Mesendoderm (in vitro differentiated cells): ENCODE measurements around the gene PON3.

Experiments
- DNase-seq: peaks from one replicate; pipeline ENCODE4 v3.0.0; 2013
- H2AK5ac ChIP-seq: 2 replicates; pipeline ENCODE4 v1.6.1; 2013; ENCODE audit warnings: low read length, inconsistent platforms
- H2BK120ac ChIP-seq: 2 replicates; pipeline ENCODE4 v1.6.1; 2013; ENCODE audit warnings: low read depth, mild to moderate bottlenecking, low read length, moderate library complexity, mixed read lengths
- H2BK15ac ChIP-seq: replicated peaks from 2 replicates; pipeline ENCODE4 v1.6.1; 2013; ENCODE audit warnings: low read depth, mild to moderate bottlenecking, moderate library complexity
- H2BK5ac ChIP-seq: 2 replicates; pipeline ENCODE4 v1.6.1; 2013; ENCODE audit warnings: low read length, inconsistent platforms
- H3K18ac ChIP-seq: 2 replicates; pipeline ENCODE4 v1.6.1; 2013; ENCODE audit warnings: mild to moderate bottlenecking, low read length, mixed read lengths
- H3K23ac ChIP-seq: one replicate; pipeline ENCODE4 v1.6.1; 2013; ENCODE audit warnings: low read length
- H3K27ac ChIP-seq: 2 replicates; pipeline ENCODE4 v1.5.1; 2013; ENCODE audit warnings: low read depth, mild to moderate bottlenecking, inconsistent platforms, low read length, moderate library complexity
- H3K27me3 ChIP-seq: 2 replicates; pipeline ENCODE4 v1.6.1; 2013; ENCODE audit warnings: low read length, control low read depth, mild to moderate bottlenecking, inconsistent platforms; ENCODE audit not compliant: insufficient read depth, poor library complexity
- H3K36me3 ChIP-seq: 2 replicates; pipeline ENCODE4 v1.6.1; 2013; ENCODE audit warnings: low read length, inconsistent platforms; ENCODE audit not compliant: control insufficient read depth, insufficient read depth
- H3K4ac ChIP-seq: one replicate; pipeline ENCODE4 v1.6.1; 2013; ENCODE audit warnings: low read depth, mild to moderate bottlenecking, low read length, moderate library complexity
- H3K4me1 ChIP-seq: 2 replicates; pipeline ENCODE4 v1.6.1; 2013; ENCODE audit warnings: low read depth, low read length, inconsistent platforms; ENCODE audit not compliant: control insufficient read depth
- H3K4me2 ChIP-seq: 2 replicates; pipeline ENCODE4 v1.6.1; 2013; ENCODE audit warnings: low read length
- H3K4me3 ChIP-seq: 2 replicates; pipeline ENCODE4 v1.5.1; 2013; ENCODE audit warnings: mild to moderate bottlenecking, low read length
- H3K56ac ChIP-seq: one replicate; pipeline ENCODE4 v1.6.1; 2013; ENCODE audit warnings: low read length
- H3K79me1 ChIP-seq: 2 replicates; pipeline ENCODE4 v1.6.1; 2013; ENCODE audit warnings: low read length, inconsistent platforms
- H3K79me2 ChIP-seq: 2 replicates; pipeline ENCODE4 v1.6.1; 2013; ENCODE audit warnings: mild to moderate bottlenecking, low read length; ENCODE audit not compliant: control insufficient read depth, insufficient read depth
- H3K9ac ChIP-seq: 2 replicates; pipeline ENCODE4 v1.6.1; 2013; ENCODE audit warnings: low read length, inconsistent platforms
- H4K5ac ChIP-seq: one replicate; pipeline ENCODE4 v1.6.1; 2013; ENCODE audit warnings: low read length
- H4K8ac ChIP-seq: one replicate; pipeline ENCODE4 v1.6.1; 2013; ENCODE audit warnings: low read depth, mild to moderate bottlenecking, control low read depth, low read length, moderate library complexity
- WGBS: extraction: QIAGEN DNeasy Blood & Tissue Kit; methylation state at CpG from one replicate; pipeline ENCODE4 v1.1.7; 2013; ENCODE audit warnings: low lambda C conversion rate, missing lambda C conversion rate; ENCODE audit not compliant: insufficient coverage; ENCODE audit errors: extremely low coverage; 5-methylcytosine and 5-hydroxymethylcytosine counted together

The PON3 gene

GRCh38 chr7:95424716-95425115 lies 28.5 kb upstream of the PON3 start:
- Histone ChIP-seq H3K4me3 (no peak overlapping the region), H4K5ac (no peak overlapping the region), H3K23ac (no peak overlapping the region), H3K4me2 (no peak overlapping the region), H4K8ac (no peak overlapping the region), H3K9ac (no peak overlapping the region), H3K79me1 (peaks cover 8% of the 10 kb centered on the region), H2BK15ac (no peak overlapping the region), H3K27me3 (no peaks in the 10 kb centered on the region), H3K4ac (no peak overlapping the region), H2BK120ac (no peak overlapping the region), H3K56ac (no peak overlapping the region), H3K4me1 (peaks cover 4% of the 10 kb centered on the region), H3K36me3 (no peaks in the 10 kb centered on the region), H2BK5ac (no peak overlapping the region), H2AK5ac (no peak overlapping the region), H3K18ac (no peak overlapping the region), H3K27ac (no peak overlapping the region), H3K79me2 (peaks cover 2% of the 10 kb centered on the region)
- no peak for DNase-seq
- no CpG with 5 or more reads among the region's 1 CpG for WGBS

- H4K5ac ChIP-seq, result no peak overlapping the region
- no peak overlapping the region for H3K9ac ChIP-seq
- H3K27ac ChIP-seq, result no peak overlapping the region
- H3K4me1 ChIP-seq, result no peaks in the 10 kb centered on the region
- H3K79me1 ChIP-seq, result peaks cover 6% of the 10 kb centered on the region
- no peak overlapping the region for H4K8ac ChIP-seq
- no peak overlapping the region for H3K23ac ChIP-seq
- H3K36me3 ChIP-seq, result no peaks in the 10 kb centered on the region
- no peaks in the 10 kb centered on the region for H3K27me3 ChIP-seq
- H2BK5ac ChIP-seq, result no peak overlapping the region
- H3K18ac ChIP-seq, result no peak overlapping the region
- H2BK15ac ChIP-seq, result no peak overlapping the region
- H2BK120ac ChIP-seq, result no peak overlapping the region
- no peak overlapping the region for H3K4ac ChIP-seq
- H3K79me2 ChIP-seq, result peaks cover 2% of the 10 kb centered on the region
- H3K56ac ChIP-seq, result no peak overlapping the region
- no peak overlapping the region for H3K4me3 ChIP-seq
- no peak overlapping the region for H2AK5ac ChIP-seq
- DNase-seq, result no peak
- H3K4me2 ChIP-seq, result no peak overlapping the region
Measured at GRCh38 chr7:95421847-95422444, 25.8 kb upstream of the PON3 start.

GRCh38 chr7:95421000-95421846 lies 25.0 kb upstream of the PON3 start:
- Histone ChIP-seq H2AK5ac (no peak overlapping the region), H3K4me1 (no peaks in the 10 kb centered on the region), H2BK120ac (no peak overlapping the region), H4K5ac (no peak overlapping the region), H3K79me1 (peaks cover 6% of the 10 kb centered on the region), H2BK15ac (no peak overlapping the region), H3K36me3 (no peaks in the 10 kb centered on the region), H3K4ac (no peak overlapping the region), H3K27ac (no peak overlapping the region), H3K56ac (no peak overlapping the region), H2BK5ac (no peak overlapping the region), H3K4me3 (no peak overlapping the region), H3K79me2 (peaks cover 2% of the 10 kb centered on the region), H3K18ac (no peak overlapping the region), H3K4me2 (no peak overlapping the region), H3K23ac (no peak overlapping the region), H3K9ac (no peak overlapping the region), H4K8ac (no peak overlapping the region), H3K27me3 (no peaks in the 10 kb centered on the region)
- no peak for DNase-seq
- no CpG with 5 or more reads among the region's 2 CpGs for WGBS

- no peak overlapping the region for H3K4me3 ChIP-seq
- H4K8ac ChIP-seq, result no peak overlapping the region
- no peak overlapping the region for H2BK120ac ChIP-seq
- H2AK5ac ChIP-seq, result no peak overlapping the region
- WGBS, result no CpG with 5 or more reads among the region's 4 CpGs
- no peak overlapping the region for H3K4ac ChIP-seq
- H3K23ac ChIP-seq, result no peak overlapping the region
- no peak overlapping the region for H3K27ac ChIP-seq
- no peak for DNase-seq
- no peaks in the 10 kb centered on the region for H3K4me1 ChIP-seq
- no peaks in the 10 kb centered on the region for H3K79me2 ChIP-seq
- H2BK15ac ChIP-seq, result no peak overlapping the region
- no peaks in the 10 kb centered on the region for H3K27me3 ChIP-seq
- H3K18ac ChIP-seq, result no peak overlapping the region
- no peaks in the 10 kb centered on the region for H3K79me1 ChIP-seq
- H3K4me2 ChIP-seq, result no peak overlapping the region
- no peak overlapping the region for H4K5ac ChIP-seq
- no peak overlapping the region for H2BK5ac ChIP-seq
- peaks cover 2% of the 10 kb centered on the region for H3K36me3 ChIP-seq
- H3K9ac ChIP-seq, result no peak overlapping the region
- H3K56ac ChIP-seq, result no peak overlapping the region
Measured at GRCh38 chr7:95412075-95412474, 15.9 kb upstream of the PON3 start.

- no peak overlapping the region for H3K27ac ChIP-seq
Measured at GRCh38 chr7:95411666-95412065, 15.5 kb upstream of the PON3 start.

More at GRCh38 chr7:95411666-95412065, 15.5 kb upstream of the PON3 start:
- Histone ChIP-seq H4K8ac (no peak overlapping the region), H3K79me2 (no peaks in the 10 kb centered on the region), H3K79me1 (no peaks in the 10 kb centered on the region), H2BK15ac (no peak overlapping the region), H3K23ac (no peak overlapping the region), H3K9ac (no peak overlapping the region), H3K4ac (no peak overlapping the region), H2BK5ac (no peak overlapping the region), H3K4me1 (no peaks in the 10 kb centered on the region), H3K36me3 (peaks cover 2% of the 10 kb centered on the region), H3K56ac (no peak overlapping the region), H3K4me3 (no peak overlapping the region), H3K4me2 (no peak overlapping the region), H4K5ac (no peak overlapping the region), H2BK120ac (no peak overlapping the region), H3K27me3 (no peaks in the 10 kb centered on the region), H2AK5ac (no peak overlapping the region), H3K18ac (no peak overlapping the region)
- no CpG with 5 or more reads among the region's 4 CpGs for WGBS
- DNase-seq, result no peak
